Spleen (tissue), 7 donors: Measurements from ENCODE around the gene KCNJ10.

Experiments
- POLR2AphosphoS5 ChIP-seq, 3 donors: sonication (generic); formaldehyde crosslinking; IDR thresholded peaks; one replicate each; pipeline ENCODE4 v1.5.1; 2017; ENCODE audit warnings: antibody characterized with exemption in 3 of 3
- TF ChIP-seq, protein P1 (sequence below), 11 experiments: fragments of 200-600 bp in 7 of 11; fragments of 450-650 bp in 4 of 11; sonication (generic) in 4 of 11; IDR thresholded peaks in 8 of 11; conservative IDR thresholded peaks in 3 of 11; 1 replicate in 7 of 11; 2 replicates in 4 of 11; pipeline versions ENCODE4 v1.4.0 to v1.8.0; 2016 to 2021; ENCODE audit warnings: antibody characterized with exemption in 11 of 11, inconsistent platforms in 4 of 11, mild to moderate bottlenecking in 1 of 11
- donor health status: DM: no; HTN: no; CAD: no; lungs with moderate emphysema.
- donor health status: DM: no; HTN: no; CAD: no.
- donor health status: DM: no; HTN: no; CAD: no.

GRCh38 chr1:160117300-160117699 lies 47.3 kb upstream of the KCNJ10 start:
- TF ChIP-seq POLR2AphosphoS5 (IDR thresholded peaks at IDR 0.05) = no peak
- TF ChIP-seq, protein P1, sequence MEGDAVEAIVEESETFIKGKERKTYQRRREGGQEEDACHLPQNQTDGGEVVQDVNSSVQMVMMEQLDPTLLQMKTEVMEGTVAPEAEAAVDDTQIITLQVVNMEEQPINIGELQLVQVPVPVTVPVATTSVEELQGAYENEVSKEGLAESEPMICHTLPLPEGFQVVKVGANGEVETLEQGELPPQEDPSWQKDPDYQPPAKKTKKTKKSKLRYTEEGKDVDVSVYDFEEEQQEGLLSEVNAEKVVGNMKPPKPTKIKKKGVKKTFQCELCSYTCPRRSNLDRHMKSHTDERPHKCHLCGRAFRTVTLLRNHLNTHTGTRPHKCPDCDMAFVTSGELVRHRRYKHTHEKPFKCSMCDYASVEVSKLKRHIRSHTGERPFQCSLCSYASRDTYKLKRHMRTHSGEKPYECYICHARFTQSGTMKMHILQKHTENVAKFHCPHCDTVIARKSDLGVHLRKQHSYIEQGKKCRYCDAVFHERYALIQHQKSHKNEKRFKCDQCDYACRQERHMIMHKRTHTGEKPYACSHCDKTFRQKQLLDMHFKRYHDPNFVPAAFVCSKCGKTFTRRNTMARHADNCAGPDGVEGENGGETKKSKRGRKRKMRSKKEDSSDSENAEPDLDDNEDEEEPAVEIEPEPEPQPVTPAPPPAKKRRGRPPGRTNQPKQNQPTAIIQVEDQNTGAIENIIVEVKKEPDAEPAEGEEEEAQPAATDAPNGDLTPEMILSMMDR (IDR thresholded peaks at IDR 0.05 in 8 of 11, conservative IDR thresholded peaks at IDR 0.05 in 3 of 11) = no peak
